ENCODE results near the gene DYTN.

The DYTN gene

GRCh38 chr2:206631340-206631739 is 86.9 kb downstream of the DYTN start:
- TF ChIP-seq ZFX (IDR thresholded peaks at IDR 0.05; ENCODE audit: borderline replicate concordance) (no peak), CTCF (IDR thresholded peaks at IDR 0.05) (no peak)
- H3K27ac ChIP-seq: no peak overlapping the region

- H3K27ac ChIP-seq: no peak overlapping the region
- no peak for TF ChIP-seq CTCF (IDR thresholded peaks at IDR 0.05)
- TF ChIP-seq ZFX (IDR thresholded peaks at IDR 0.05; ENCODE audit: borderline replicate concordance): no peak
Observed at GRCh38 chr2:206627632-206628031, 90.6 kb downstream of the DYTN start.

- H3K27ac ChIP-seq: no peak overlapping the region
- TF ChIP-seq CTCF (IDR thresholded peaks at IDR 0.05) (no peak), ZFX (IDR thresholded peaks at IDR 0.05; ENCODE audit: borderline replicate concordance) (no peak)
Observed at GRCh38 chr2:206626108-206626507, 92.1 kb downstream of the DYTN start.

DNA sequence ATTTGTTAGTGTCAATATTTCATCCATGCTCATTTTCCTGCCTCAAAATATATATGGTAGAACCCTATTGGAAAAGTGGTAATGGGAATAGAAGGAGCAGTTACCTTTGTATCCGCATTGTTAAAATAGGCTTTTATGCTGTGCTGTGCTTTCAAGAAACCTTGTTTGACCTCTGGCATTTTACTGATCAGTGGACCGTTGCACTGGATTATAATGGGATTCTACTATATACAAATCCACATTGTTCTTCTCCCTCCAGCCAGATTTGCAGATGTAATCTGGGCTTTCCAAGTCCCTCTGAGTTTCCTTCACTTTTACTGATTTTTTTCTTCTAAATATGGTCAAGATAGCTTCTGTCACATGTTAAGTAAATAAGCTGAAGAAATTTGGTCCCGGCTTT is 99.2 kb downstream of the DYTN start:
- TF ChIP-seq CTCF (IDR thresholded peaks at IDR 0.05) (no peak), ZFX (IDR thresholded peaks at IDR 0.05; ENCODE audit: borderline replicate concordance) (no peak)
- no peak overlapping the region for H3K27ac ChIP-seq

DNA sequence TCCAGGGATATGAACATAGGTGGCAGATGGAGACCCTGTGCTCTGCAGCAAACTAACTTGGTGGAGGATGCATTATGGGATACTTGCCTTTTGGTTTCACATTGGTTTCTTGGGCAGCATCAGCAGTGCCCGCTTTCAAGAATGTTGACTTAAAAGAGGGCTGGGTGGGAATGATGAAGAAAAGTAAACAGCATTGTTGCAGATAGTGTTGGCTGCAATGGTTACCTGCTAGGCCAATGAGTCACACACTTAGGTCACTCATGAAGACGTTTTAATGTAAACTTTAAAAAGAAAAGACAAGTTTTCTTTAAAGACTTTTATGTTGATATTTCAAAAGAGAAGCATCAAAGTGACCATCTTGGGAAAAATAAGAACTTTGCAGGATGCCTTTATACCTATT is 102.0 kb downstream of the DYTN start:
- TF ChIP-seq CTCF (IDR thresholded peaks at IDR 0.05) (no peak), ZFX (IDR thresholded peaks at IDR 0.05; ENCODE audit: borderline replicate concordance) (no peak)

DNA sequence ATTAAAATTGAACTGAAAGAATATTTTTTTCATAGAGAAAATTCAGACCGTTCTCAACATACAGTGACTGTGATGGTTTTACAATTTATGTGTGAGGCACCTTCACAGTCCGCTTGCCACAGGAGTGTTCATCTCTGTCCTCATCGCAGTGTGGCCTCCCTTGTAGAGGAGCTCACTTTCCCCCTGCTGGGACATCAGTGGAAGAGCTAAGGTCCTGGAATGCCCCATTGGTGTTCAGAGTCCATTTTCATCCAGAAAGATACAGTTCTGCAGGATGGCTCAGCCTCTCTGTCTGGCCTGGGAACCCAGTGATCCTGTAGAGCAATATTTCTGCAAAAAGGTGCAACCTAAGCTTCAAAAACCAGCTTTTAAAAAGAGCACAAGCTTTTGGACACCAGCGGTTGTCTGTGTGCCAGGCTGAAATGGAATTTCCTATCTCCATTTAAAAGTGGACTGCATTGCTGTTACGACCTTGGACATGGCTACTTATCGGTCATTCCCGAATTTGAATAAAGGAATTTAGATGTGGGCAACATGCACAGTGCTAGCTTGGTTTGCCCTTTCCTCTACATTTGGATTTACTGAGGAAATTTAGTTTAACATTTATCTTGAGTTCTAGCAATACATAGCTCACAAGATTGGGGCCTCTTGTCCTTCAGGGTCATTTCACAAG is 102.6 kb downstream of the DYTN start:
- H3K27ac ChIP-seq: no peak overlapping the region
- TF ChIP-seq ZFX (IDR thresholded peaks at IDR 0.05; ENCODE audit: borderline replicate concordance): no peak
- no peak for TF ChIP-seq CTCF (IDR thresholded peaks at IDR 0.05)

More for the DNA sequence above, 102.0 kb downstream of the DYTN start:
- no peak overlapping the region for H3K27ac ChIP-seq

DNA sequence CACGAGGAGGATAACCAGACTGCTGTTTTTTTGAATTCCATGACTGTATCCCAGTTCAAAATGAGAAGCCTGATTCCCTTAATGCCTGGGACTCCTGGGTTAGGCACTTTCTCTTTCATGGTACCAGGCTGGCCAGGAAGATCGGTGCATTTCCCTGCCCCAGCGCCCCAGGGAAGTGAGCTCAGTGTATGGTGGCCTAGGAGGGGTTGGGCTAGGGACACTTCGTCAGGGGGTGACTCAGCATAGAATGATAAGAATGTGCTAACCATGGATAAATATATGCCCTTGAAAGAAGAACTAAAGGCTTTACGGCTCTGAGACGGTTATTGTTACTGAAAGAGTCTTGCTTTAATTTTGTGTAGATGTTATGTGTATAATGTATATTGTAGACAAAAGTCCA is 103.4 kb downstream of the DYTN start:
- no peak overlapping the region for H3K27ac ChIP-seq
- TF ChIP-seq ZFX (IDR thresholded peaks at IDR 0.05; ENCODE audit: borderline replicate concordance) (no peak), CTCF (IDR thresholded peaks at IDR 0.05) (no peak)
